Mesenchymal stem cell (in vitro differentiated cells and primary cell): ENCODE data around the gene PTPRO.

ENCODE experiments used
- DNase-seq: peaks from one replicate; pipeline ENCODE4 v3.0.0-alpha.2; 2013
- H2AFZ ChIP-seq: one replicate; pipeline ENCODE4 v1.6.1; 2013; ENCODE audit warnings: low read depth, mild to moderate bottlenecking, control low read depth, inconsistent platforms, low read length, moderate library complexity
- H2AK5ac ChIP-seq: 2 replicates; pipeline ENCODE4 v1.6.1; 2013; ENCODE audit warnings: low read length, moderate library complexity, mild to moderate bottlenecking, inconsistent platforms; ENCODE audit not compliant: severe bottlenecking
- H2BK120ac ChIP-seq: one replicate; pipeline ENCODE4 v1.6.1; 2013; ENCODE audit warnings: low read depth, mild to moderate bottlenecking, inconsistent platforms, low read length, moderate library complexity
- H2BK12ac ChIP-seq, 2 experiments: one replicate each; pipeline ENCODE4 v1.6.1; 2013; ENCODE audit warnings: inconsistent platforms in 2 of 2, low read length in 2 of 2, mild to moderate bottlenecking in 2 of 2, moderate library complexity in 2 of 2, control low read depth in 1 of 2
- H2BK15ac ChIP-seq: one replicate; pipeline ENCODE4 v1.6.1; 2013; ENCODE audit warnings: mild to moderate bottlenecking, low read depth, inconsistent platforms; ENCODE audit not compliant: poor library complexity, severe bottlenecking
- H2BK5ac ChIP-seq: 2 replicates; pipeline ENCODE4 v1.6.1; 2013; ENCODE audit warnings: low read depth, mild to moderate bottlenecking, low read length, control low read depth, inconsistent platforms; ENCODE audit not compliant: poor library complexity, severe bottlenecking
- H3K14ac ChIP-seq, 2 experiments: one replicate each; pipeline ENCODE4 v1.6.1; 2013; ENCODE audit warnings: inconsistent platforms in 2 of 2, low read length in 2 of 2, control low read depth in 1 of 2, mild to moderate bottlenecking in 1 of 2, moderate library complexity in 1 of 2
- H3K18ac ChIP-seq, 2 experiments: one replicate each; pipeline ENCODE4 v1.6.1; 2013; ENCODE audit warnings: inconsistent platforms in 2 of 2, low read length in 2 of 2, control low read depth in 1 of 2, low read depth in 1 of 2, mild to moderate bottlenecking in 1 of 2
- H3K23ac ChIP-seq, 2 experiments: one replicate each; pipeline ENCODE4 v1.6.1; 2013; ENCODE audit warnings: inconsistent platforms in 2 of 2, low read length in 2 of 2, mild to moderate bottlenecking in 2 of 2, moderate library complexity in 2 of 2, control low read depth in 1 of 2
- H3K27ac ChIP-seq: 2 replicates; pipeline ENCODE4 v1.5.1; 2013; ENCODE audit warnings: mild to moderate bottlenecking, moderate library complexity, low read length, control low read depth, inconsistent platforms; ENCODE audit not compliant: poor library complexity, severe bottlenecking
- H3K27me3 ChIP-seq, 2 experiments: 2 replicates each; pipeline versions ENCODE4 v1.6.1 to v1.7.0; 2013; ENCODE audit warnings: low read length in 2 of 2, mild to moderate bottlenecking in 2 of 2, moderate library complexity in 2 of 2, control low read depth in 1 of 2, inconsistent platforms in 1 of 2; ENCODE audit not compliant: control insufficient read depth in 1 of 2, insufficient read depth in 1 of 2
- H3K36me3 ChIP-seq, 2 experiments: 2 replicates each; pipeline versions ENCODE4 v1.6.1 to v1.7.0; 2013; ENCODE audit warnings: low read length in 2 of 2, control low read depth in 1 of 2, inconsistent platforms in 1 of 2, low read depth in 1 of 2, mild to moderate bottlenecking in 1 of 2; ENCODE audit not compliant: insufficient read depth in 2 of 2, control insufficient read depth in 1 of 2
- H3K4ac ChIP-seq, 2 experiments: one replicate each; pipeline ENCODE4 v1.6.1; 2013; ENCODE audit warnings: inconsistent platforms in 2 of 2, low read length in 2 of 2, mild to moderate bottlenecking in 2 of 2, moderate library complexity in 2 of 2, control low read depth in 1 of 2, low read depth in 1 of 2
- H3K4me1 ChIP-seq: 2 replicates; pipeline ENCODE4 v1.6.1; 2013; ENCODE audit warnings: low read depth, low read length, control low read depth; ENCODE audit not compliant: control insufficient read depth, insufficient read depth
- H3K4me2 ChIP-seq: 2 replicates; pipeline ENCODE4 v1.6.1; 2013; ENCODE audit warnings: low read length, mild to moderate bottlenecking, inconsistent platforms; ENCODE audit not compliant: poor library complexity, severe bottlenecking
- H3K4me3 ChIP-seq, 2 experiments: 2 replicates each; pipeline versions ENCODE4 v1.5.1 to v1.7.0; 2013; ENCODE audit warnings: low read length in 2 of 2, mild to moderate bottlenecking in 2 of 2, control low read depth in 1 of 2, low read depth in 1 of 2; ENCODE audit not compliant: insufficient read depth in 1 of 2
- H3K79me1 ChIP-seq: replicated peaks from 2 replicates; pipeline ENCODE4 v1.6.1; 2013; ENCODE audit warnings: mild to moderate bottlenecking, control low read depth, low read length, inconsistent platforms; ENCODE audit not compliant: poor library complexity, severe bottlenecking
- H3K9ac ChIP-seq: 2 replicates; pipeline ENCODE4 v1.7.0; 2013; ENCODE audit warnings: mild to moderate bottlenecking, low read length, moderate library complexity
- H3K9me3 ChIP-seq: 2 replicates; pipeline ENCODE4 v1.7.0; 2013; ENCODE audit warnings: mild to moderate bottlenecking, low read length; ENCODE audit not compliant: control insufficient read depth
- H4K8ac ChIP-seq: one replicate; pipeline ENCODE4 v1.6.1; 2013; ENCODE audit warnings: inconsistent platforms, mild to moderate bottlenecking, low read length, moderate library complexity
- H4K91ac ChIP-seq: one replicate; pipeline ENCODE4 v1.6.1; 2013; ENCODE audit warnings: mild to moderate bottlenecking, low read length, inconsistent platforms
- WGBS: methylation state at CpG from one replicate; pipeline ENCODE4 v1.1.7; 2013; ENCODE audit warnings: mixed read lengths; 5-methylcytosine and 5-hydroxymethylcytosine counted together

The PTPRO gene

GRCh38 chr12:15474766-15475165 is 152.5 kb downstream of the PTPRO start:
- 87% methylated on average over 6 of the region's 6 CpGs for WGBS
- H4K8ac ChIP-seq = no peak overlapping the region
- H2AFZ ChIP-seq = no peak overlapping the region

DNA sequence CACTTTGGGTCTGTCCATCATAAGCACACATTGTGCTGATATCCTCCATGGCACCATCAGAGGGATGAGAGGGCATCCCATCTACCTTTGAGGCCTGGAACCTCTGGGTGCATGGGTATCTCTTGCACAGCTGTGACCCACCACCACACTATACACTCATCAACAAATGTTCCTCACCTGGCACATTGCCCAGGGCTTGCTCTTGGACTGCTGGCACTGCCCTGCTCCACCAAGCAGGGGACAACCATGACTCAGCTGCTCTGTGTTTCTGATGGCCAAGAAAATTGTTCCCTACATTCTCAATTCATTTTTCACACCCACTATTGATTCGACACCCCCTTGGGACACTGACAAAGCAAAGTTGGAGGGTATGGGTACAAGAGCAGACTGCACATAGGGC is 155.5 kb downstream of the PTPRO start:
- no peak overlapping the region for H3K9ac ChIP-seq
- H3K27me3 ChIP-seq = no peaks in the 10 kb centered on the region
- peak overlapping the region in 1 of 2 experiments; percentile 72 for H3K14ac ChIP-seq
- H3K23ac ChIP-seq = peak overlapping the region in 1 of 2 experiments; percentile 24
- H4K91ac ChIP-seq = no peak overlapping the region
- H3K9me3 ChIP-seq = no peaks in the 10 kb centered on the region
- H3K27ac ChIP-seq = no peak overlapping the region
- H2AK5ac ChIP-seq = no peak overlapping the region
- no peak overlapping the region for H3K4me3 ChIP-seq
- no peak overlapping the region for H2BK5ac ChIP-seq
- H3K4me2 ChIP-seq = no peak overlapping the region
- DNase-seq = no peak
- no peak overlapping the region for H2BK12ac ChIP-seq
- H3K36me3 ChIP-seq = no peaks in the 10 kb centered on the region
- no peak overlapping the region for H2BK15ac ChIP-seq
- peaks cover 3% of the 10 kb centered on the region for H3K4me1 ChIP-seq
- H4K8ac ChIP-seq = no peak overlapping the region
- H3K79me1 ChIP-seq = no peaks in the 10 kb centered on the region
- no peak overlapping the region for H2AFZ ChIP-seq
- no CpG with 5 or more reads among the region's 1 CpG for WGBS
- no peak overlapping the region for H2BK120ac ChIP-seq
- no peak overlapping the region for H3K18ac ChIP-seq
- H3K4ac ChIP-seq = no peak overlapping the region

More at GRCh38 chr12:15474766-15475165, 152.5 kb downstream of the PTPRO start:
- H3K18ac ChIP-seq = no peak overlapping the region
- no peak overlapping the region for H2BK120ac ChIP-seq
- H3K4me3 ChIP-seq = no peak overlapping the region
- H2BK15ac ChIP-seq = no peak overlapping the region
- no peak overlapping the region for H4K91ac ChIP-seq
- no peaks in the 10 kb centered on the region for H3K36me3 ChIP-seq
- H2BK5ac ChIP-seq = no peak overlapping the region
- no peaks in the 10 kb centered on the region for H3K9me3 ChIP-seq
- H2AK5ac ChIP-seq = no peak overlapping the region
- H3K23ac ChIP-seq = no peak overlapping the region
- no peak for DNase-seq
- peaks cover 3% of the 10 kb centered on the region for H3K4me1 ChIP-seq
- H3K4ac ChIP-seq = no peak overlapping the region
- no peak overlapping the region for H3K9ac ChIP-seq
- no peak overlapping the region for H3K4me2 ChIP-seq
- H3K27ac ChIP-seq = no peak overlapping the region
- H3K14ac ChIP-seq = no peak overlapping the region
- H3K79me1 ChIP-seq = no peaks in the 10 kb centered on the region
- H3K27me3 ChIP-seq = no peaks in the 10 kb centered on the region
- no peak overlapping the region for H2BK12ac ChIP-seq

- H2BK120ac ChIP-seq = no peak overlapping the region
- H2AFZ ChIP-seq = no peak overlapping the region
- no peak overlapping the region for H2BK12ac ChIP-seq
- H3K27ac ChIP-seq = no peak overlapping the region
- no peaks in the 10 kb centered on the region for H3K79me1 ChIP-seq
- no peak for DNase-seq
- H3K4ac ChIP-seq = no peak overlapping the region
- WGBS = 38% methylated on average over 1 of the region's 2 CpGs
- H4K91ac ChIP-seq = no peak overlapping the region
- H2BK5ac ChIP-seq = no peak overlapping the region
- no peak overlapping the region for H3K4me3 ChIP-seq
- H3K14ac ChIP-seq = no peak overlapping the region
- H3K9me3 ChIP-seq = no peaks in the 10 kb centered on the region
- no peak overlapping the region for H3K23ac ChIP-seq
- peaks cover 3% of the 10 kb centered on the region for H3K4me1 ChIP-seq
- H3K27me3 ChIP-seq = no peaks in the 10 kb centered on the region
- H3K4me2 ChIP-seq = no peak overlapping the region
- H3K18ac ChIP-seq = no peak overlapping the region
- H3K9ac ChIP-seq = no peak overlapping the region
- no peak overlapping the region for H2AK5ac ChIP-seq
- H4K8ac ChIP-seq = no peak overlapping the region
- no peaks in the 10 kb centered on the region for H3K36me3 ChIP-seq
- no peak overlapping the region for H2BK15ac ChIP-seq
Measured at GRCh38 chr12:15481846-15482245, 159.5 kb downstream of the PTPRO start.

DNA sequence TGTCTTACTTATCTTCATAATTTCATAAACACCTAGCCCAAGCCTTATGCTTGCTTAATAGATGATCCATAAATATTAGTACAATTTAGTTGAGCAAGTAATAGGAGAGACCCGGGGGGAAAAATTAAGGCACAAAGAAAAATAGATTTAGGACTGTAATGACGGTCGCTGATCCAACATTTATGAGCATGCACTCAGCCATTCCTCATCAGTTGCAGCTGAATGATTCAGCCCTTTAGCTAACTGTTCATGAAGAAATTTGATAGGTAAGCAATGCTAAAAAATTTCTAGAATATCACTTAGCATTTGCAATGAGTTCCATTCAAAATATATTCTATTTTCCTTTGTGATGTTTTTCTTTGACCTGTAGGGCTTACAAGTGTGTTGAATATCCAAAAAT is 163.2 kb downstream of the PTPRO start:
- no peak overlapping the region for H3K18ac ChIP-seq
- H3K79me1 ChIP-seq = no peaks in the 10 kb centered on the region
- no peak overlapping the region for H3K4ac ChIP-seq
- no peak overlapping the region for H3K4me2 ChIP-seq
- H2BK5ac ChIP-seq = no peak overlapping the region
- 94% methylated on average over 3 of the region's 3 CpGs for WGBS
- H2BK12ac ChIP-seq = no peak overlapping the region
- no peak overlapping the region for H4K91ac ChIP-seq
- H3K4me1 ChIP-seq = no peaks in the 10 kb centered on the region
- H4K8ac ChIP-seq = no peak overlapping the region
- H3K9ac ChIP-seq = no peak overlapping the region
- no peak overlapping the region for H3K4me3 ChIP-seq
- H3K9me3 ChIP-seq = no peaks in the 10 kb centered on the region
- no peak overlapping the region for H3K23ac ChIP-seq
- no peak overlapping the region for H2BK120ac ChIP-seq
- H2AK5ac ChIP-seq = no peak overlapping the region
- no peaks in the 10 kb centered on the region for H3K27me3 ChIP-seq
- H2BK15ac ChIP-seq = no peak overlapping the region
- H3K14ac ChIP-seq = no peak overlapping the region
- H3K27ac ChIP-seq = no peak overlapping the region
- no peak overlapping the region for H2AFZ ChIP-seq
- no peaks in the 10 kb centered on the region for H3K36me3 ChIP-seq
- no peak for DNase-seq
